Measurements from ENCODE around the gene SLC25A2. TPM values are rescaled to one million over a fixed set of nuclear protein-coding genes. Genes with fewer than 3 reads are reported as not detected.

Gene SLC25A2
- total and polyA plus RNA-seq, 10 of the 15 experiments (the other 5 are each of a cell fraction or from before 2014, with no cell fraction given) = 0.09 to 0.44 (median 0.24) TPM; not detected in 6

DNA sequence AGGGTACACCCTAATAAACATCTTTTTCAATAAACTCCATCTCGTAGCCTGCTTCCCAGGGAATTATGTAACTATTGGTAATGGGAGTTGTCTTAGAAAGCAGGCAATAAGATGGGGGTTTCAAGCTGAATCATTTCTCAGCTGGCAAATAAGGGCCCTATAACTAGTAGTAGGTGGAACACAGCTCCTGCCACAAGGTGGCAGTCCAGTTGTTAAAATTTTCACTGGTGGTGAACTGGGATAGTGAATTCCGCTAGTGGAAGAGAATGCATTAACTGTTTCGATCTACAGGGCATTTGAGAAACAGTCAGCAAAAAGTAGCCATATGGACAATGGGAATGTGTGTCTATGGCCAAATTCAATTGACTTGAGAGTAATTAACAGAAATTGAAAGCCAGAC lies 30.9 kb downstream of the SLC25A2 start (continued):
- TF ChIP-seq, protein P1, sequence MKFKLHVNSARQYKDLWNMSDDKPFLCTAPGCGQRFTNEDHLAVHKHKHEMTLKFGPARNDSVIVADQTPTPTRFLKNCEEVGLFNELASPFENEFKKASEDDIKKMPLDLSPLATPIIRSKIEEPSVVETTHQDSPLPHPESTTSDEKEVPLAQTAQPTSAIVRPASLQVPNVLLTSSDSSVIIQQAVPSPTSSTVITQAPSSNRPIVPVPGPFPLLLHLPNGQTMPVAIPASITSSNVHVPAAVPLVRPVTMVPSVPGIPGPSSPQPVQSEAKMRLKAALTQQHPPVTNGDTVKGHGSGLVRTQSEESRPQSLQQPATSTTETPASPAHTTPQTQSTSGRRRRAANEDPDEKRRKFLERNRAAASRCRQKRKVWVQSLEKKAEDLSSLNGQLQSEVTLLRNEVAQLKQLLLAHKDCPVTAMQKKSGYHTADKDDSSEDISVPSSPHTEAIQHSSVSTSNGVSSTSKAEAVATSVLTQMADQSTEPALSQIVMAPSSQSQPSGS (IDR thresholded peaks at IDR 0.05; ENCODE audit: low read length) = no peak
- no peak for TF ChIP-seq SREBF1 (IDR thresholded peaks at IDR 0.05; ENCODE audit: low read length)

GRCh38 chr5:141269195-141269594 lies 34.7 kb downstream of the SLC25A2 start:
- H4K20me1 ChIP-seq (ENCODE audit: control insufficient read depth, insufficient read depth) = no peaks in the 10 kb centered on the region
- H3K9me3 ChIP-seq (replicated peaks; ENCODE audit: control insufficient read depth, insufficient read depth, low read length) = peaks cover 2% of the 10 kb centered on the region; the same call in 1 of the 3 replicates
- POLR2A ChIA-PET = no interaction called here
- H3K27ac ChIP-seq (ENCODE audit: control insufficient read depth, insufficient read depth) = no peak overlapping the region
- RAD21 ChIA-PET (ENCODE audit: unreplicated experiment) = no interaction called here
- intact Hi-C loops (cut with micrococcal nuclease; ENCODE audit: unreplicated experiment) (no loop called here), in situ Hi-C loops (cut with MboI) (no loop called here)
- no peak overlapping the region for H3K4me2 ChIP-seq (ENCODE audit: control insufficient read depth, insufficient read depth)
- FAIRE-seq (no peak), ATAC-seq (no peak), DNase-seq (ENCODE audit: low read depth, low spot score) (no peak)
- 75% methylated on average over 4 of the region's 4 CpGs for WGBS (ENCODE audit: insufficient coverage, insufficient replicate concordance, low lambda C conversion rate, missing lambda C conversion rate)
- SMC1A ChIA-PET (ENCODE audit: uncharacterized antibody, unreplicated experiment) = no interaction called here
- H3K79me2 ChIP-seq (ENCODE audit: control insufficient read depth, insufficient read depth, low read length) = no peaks in the 10 kb centered on the region
- H3K27me3 ChIP-seq (replicated peaks in 1 of 2; ENCODE audit: control insufficient read depth in 2 of 2, insufficient read depth in 2 of 2, low read length in 1 of 2) = no peaks in the 10 kb centered on the region
- no peak overlapping the region for H3K9ac ChIP-seq (ENCODE audit: control insufficient read depth, insufficient read depth, low read length)
- no peaks in the 10 kb centered on the region for H3K36me3 ChIP-seq (ENCODE audit: control insufficient read depth in 2 of 2, insufficient read depth in 2 of 2, low read length in 1 of 2)
- H2AFZ ChIP-seq (ENCODE audit: control insufficient read depth, low read depth, low read length) = no peak overlapping the region
- H3K4me1 ChIP-seq (ENCODE audit: control insufficient read depth, insufficient read depth, low read length) = no peaks in the 10 kb centered on the region
- H3K4me3 ChIP-seq = no peak overlapping the region
- CTCF ChIA-PET = no interaction called here
- no TSS peak for BruUV-seq (replicated peaks)
- TF ChIP-seq DPF2 (IDR thresholded peaks at IDR 0.05) (no peak), MYC (IDR thresholded peaks at IDR 0.05; ENCODE audit: insufficient read depth, insufficient read length, insufficient replicate concordance, low read length, severe bottlenecking) (no peak), SMAD1 (IDR thresholded peaks at IDR 0.05; ENCODE audit: low read depth, partially characterized antibody) (no peak), ELK1 (IDR thresholded peaks at IDR 0.05; ENCODE audit: low read depth, low read length) (no peak), KLF5 (IDR thresholded peaks at IDR 0.05; ENCODE audit: partially characterized antibody) (no peak), ZBTB4 (CRISPR knock-in tag; IDR thresholded peaks at IDR 0.05) (no peak), SRF (IDR thresholded peaks at IDR 0.05; ENCODE audit: low read depth in 2 of 2, low read length in 2 of 2) (no peak), KAT2A (conservative IDR thresholded peaks at IDR 0.05; ENCODE audit: control insufficient read depth, low read depth, low read length) (no peak), TCF12 (IDR thresholded peaks at IDR 0.05; ENCODE audit: low read depth, low read length) (no peak), BACH1 (IDR thresholded peaks at IDR 0.05; ENCODE audit: borderline replicate concordance) (no peak), HDAC2 (IDR thresholded peaks at IDR 0.05) (no peak), ZNF622 (IDR thresholded peaks at IDR 0.05) (no peak), RELA (IDR thresholded peaks at IDR 0.05; ENCODE audit: borderline replicate concordance, partially characterized antibody) (no peak), NFYB (IDR thresholded peaks at IDR 0.05; ENCODE audit: insufficient read depth, low read depth, low read length) (no peak), RAD21 (IDR thresholded peaks at IDR 0.05; ENCODE audit: insufficient read depth, low read depth, low read length) (no peak)
- TF ChIP-seq, protein P2, sequence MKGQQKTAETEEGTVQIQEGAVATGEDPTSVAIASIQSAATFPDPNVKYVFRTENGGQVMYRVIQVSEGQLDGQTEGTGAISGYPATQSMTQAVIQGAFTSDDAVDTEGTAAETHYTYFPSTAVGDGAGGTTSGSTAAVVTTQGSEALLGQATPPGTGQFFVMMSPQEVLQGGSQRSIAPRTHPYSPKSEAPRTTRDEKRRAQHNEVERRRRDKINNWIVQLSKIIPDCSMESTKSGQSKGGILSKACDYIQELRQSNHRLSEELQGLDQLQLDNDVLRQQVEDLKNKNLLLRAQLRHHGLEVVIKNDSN (IDR thresholded peaks at IDR 0.05; ENCODE audit: borderline replicate concordance, extremely low read length, insufficient read depth, low read depth, low read length) = no peak
